GM18907 (cell line): ENCODE results near the gene MIP.
"Not testable (repeated sequence)": the region's sequence is repeated elsewhere in the genome, so short reads cannot be mapped to it uniquely, and the experiment has no call there.

Source experiments
- ATAC-seq: cut with Tn5 transposase; IDR thresholded peaks from one replicate; pipeline ENCODE4 v1.9.1; 2021; ENCODE audit warnings: mild to moderate bottlenecking, moderate library complexity; ENCODE audit not compliant: unreplicated experiment

MIP gene

DNA sequence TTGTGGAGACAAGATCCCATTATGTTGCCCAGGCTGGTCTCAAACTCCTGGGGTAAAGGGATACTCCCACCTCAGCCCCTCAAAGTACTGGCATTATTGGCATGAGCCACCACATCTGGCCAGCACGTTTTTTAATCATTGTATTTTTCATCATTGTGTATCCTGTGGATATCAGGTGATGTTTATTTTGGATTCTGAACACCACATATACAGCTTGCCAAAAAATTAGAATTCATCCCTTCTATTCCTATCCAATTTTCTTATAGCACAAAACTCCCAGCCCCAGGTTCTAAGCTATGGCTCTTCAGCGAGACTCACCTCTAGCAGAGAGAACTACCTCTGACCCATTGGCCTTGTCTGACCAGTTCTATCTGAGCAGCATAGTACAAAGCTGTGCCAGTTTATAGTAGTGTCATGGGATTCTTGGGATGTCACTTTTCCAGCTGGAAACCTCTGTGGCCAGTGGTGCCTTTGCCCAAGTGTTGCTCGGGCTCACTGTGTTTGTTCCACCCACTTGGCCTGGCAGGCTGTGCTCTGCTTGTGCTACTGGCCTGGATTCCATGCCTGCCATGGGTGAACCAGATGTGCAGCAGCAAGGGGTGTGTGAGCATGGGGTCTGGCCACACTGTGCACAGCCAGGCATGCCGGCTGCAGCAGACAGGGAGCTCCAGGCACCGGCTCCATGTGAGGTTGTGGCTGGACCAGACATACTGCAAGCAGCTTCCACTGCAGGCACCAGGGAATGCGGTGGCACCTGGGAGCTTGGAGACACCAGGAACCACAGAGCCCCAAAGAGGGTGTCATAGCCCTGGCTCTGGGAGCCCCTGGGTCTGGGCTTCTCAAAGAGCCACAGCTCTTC lies 42.4 kb downstream of the MIP start:
- ATAC-seq, result no peak

DNA sequence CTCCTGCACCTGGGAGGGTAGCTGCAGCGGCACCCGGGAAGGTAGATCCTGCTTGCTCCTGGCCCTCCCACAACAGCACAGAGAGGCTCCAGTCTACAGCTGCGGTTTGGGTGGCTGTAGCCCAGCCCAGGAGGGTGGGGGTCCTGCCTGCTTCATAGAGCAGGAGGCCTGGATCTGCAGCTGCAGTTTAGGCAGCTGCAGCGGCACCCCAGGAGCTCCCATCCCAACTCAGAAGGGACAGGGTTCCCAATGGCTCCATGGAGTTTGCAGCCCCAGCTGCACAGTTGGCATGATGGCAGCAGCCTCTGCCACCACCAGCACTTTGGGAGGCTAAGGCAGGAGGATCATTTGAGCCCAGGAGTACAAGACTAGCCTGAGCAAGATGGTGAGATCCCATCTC lies 43.7 kb downstream of the MIP start:
- ATAC-seq, result no peak

DNA sequence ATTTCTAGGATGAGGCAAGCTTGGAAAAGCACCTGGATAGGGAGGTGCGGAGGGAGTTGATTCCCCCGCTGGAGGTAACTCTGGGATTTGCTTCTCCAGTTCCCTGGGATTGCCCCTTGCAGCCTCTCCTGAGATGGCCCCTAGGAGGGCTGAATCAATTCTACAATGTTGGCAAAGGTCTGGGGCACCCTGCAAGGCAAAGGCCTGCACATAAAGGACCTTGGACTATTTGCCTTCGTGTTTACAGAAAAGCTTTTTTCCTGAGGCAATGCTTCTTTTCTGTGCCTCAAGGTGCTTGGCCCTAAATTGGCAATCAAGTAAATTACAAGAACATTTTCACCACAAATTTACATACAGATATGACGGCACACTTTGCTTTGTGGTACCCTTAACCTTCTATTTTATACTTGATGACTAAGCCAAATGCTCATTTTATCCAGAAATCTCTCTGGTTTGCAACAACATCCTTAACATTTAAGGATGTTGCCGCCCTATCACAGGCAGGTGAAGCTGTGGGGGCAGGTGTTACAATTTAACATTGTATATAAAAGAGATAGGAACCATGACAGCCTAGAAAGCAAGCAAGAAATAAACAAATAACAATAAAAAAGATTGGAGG lies 45.5 kb downstream of the MIP start:
- ATAC-seq, result no peak

DNA sequence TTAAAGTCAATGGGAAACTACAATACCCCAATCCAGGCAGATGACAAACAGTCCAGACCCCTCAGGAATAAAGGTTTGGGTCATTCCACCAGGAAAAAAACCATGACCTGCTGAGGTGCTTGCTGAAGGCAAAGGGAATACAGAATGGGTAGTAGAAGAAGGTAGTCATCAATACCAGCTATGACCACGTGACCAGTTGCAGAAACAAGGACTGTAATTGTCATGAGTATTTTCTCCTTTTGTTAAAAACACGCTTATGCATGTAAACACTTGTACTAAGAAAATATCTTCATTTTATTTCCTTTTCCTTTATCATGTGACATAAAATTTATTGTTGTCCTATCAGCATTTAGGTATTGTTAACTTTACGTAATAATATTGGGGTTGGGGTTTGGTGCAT lies 50.2 kb downstream of the MIP start:
- not testable (repeated sequence) for ATAC-seq

DNA sequence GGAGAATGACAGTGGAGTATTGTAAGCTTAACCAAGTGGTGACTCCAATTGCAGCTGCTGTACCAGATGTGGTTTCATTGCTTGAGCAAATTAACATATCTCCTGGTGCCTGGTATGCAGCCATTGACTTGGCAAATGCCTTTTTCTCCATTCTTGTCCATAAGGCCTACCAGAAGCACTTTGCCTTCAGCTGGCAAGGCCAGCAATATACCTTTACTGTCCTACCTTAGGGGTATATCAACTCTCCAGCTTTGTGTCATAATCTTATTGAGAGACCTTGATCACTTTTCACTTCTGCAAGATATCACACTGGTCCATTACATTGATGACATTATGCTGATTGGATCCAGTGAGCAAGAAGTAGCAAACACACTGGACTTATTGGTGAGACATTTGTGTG lies 52.8 kb downstream of the MIP start:
- not testable (repeated sequence) for ATAC-seq

DNA sequence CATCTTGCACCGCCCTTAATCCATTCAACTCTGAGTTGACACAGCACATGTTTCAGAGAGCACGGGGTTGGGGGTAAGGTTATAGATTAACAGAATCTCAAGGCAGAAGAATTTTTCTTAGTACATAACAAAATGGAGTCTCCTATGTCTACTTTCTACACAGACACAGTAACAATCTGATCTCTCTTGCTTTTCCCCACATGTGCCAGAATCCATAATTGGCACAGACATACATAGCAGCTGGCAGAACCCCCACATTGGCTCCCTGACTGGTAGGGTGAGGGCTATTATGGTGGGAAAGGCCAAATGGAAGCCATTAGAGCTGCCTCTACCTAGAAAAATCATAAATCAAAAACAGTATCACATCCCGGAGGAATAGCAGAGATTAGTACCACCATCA lies 53.3 kb downstream of the MIP start:
- ATAC-seq, result not testable (repeated sequence)
